Esophagus muscularis mucosa (tissue), 4 donors: ENCODE measurements around the gene RHOBTB1.

ENCODE experiments used
- EP300 ChIP-seq: sonication (generic); formaldehyde crosslinking; IDR thresholded peaks from one replicate; pipeline ENCODE4 v1.6.1; 2017; ENCODE audit warnings: antibody characterized with exemption
- POLR2A ChIP-seq: fragments of 450-650 bp; IDR thresholded peaks from one replicate; pipeline ENCODE4 v1.6.1; 2017; ENCODE audit warnings: antibody characterized with exemption, moderate library complexity, mild to moderate bottlenecking, low read depth
- POLR2AphosphoS5 ChIP-seq, 2 donors: sonication (generic); formaldehyde crosslinking; IDR thresholded peaks; one replicate each; pipeline ENCODE4 v1.6.1; 2017; ENCODE audit warnings: antibody characterized with exemption in 2 of 2
- TF ChIP-seq, protein P1 (sequence below), 3 experiments: fragments of 200-600 bp in 2 of 3; fragments of 450-650 bp in 1 of 3; sonication (generic) in 2 of 3; IDR thresholded peaks; one replicate each; pipeline ENCODE4 v1.5.1; 2017 to 2019; ENCODE audit warnings: antibody characterized with exemption in 3 of 3, mild to moderate bottlenecking in 2 of 3, moderate library complexity in 1 of 3

DNA sequence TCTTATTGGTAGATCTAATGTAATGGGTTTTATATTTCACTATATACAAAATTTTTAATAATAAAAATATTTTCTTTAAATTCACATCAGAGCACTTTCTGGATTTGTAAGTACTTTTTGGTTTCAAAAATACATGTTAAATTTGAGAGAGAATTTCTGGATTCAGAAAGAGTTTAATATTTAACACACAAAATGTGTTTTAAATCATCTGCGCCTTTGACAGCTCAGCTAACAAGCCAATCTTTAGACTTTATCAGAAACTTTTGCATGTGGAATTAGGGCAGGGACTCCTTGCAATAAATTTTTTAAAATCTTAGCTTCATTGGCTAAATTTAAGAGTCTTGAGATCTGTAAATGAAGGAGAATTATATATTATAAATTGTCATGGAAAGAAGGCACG, 32.7 kb upstream of the RHOBTB1 start:
- TF ChIP-seq, protein P1, sequence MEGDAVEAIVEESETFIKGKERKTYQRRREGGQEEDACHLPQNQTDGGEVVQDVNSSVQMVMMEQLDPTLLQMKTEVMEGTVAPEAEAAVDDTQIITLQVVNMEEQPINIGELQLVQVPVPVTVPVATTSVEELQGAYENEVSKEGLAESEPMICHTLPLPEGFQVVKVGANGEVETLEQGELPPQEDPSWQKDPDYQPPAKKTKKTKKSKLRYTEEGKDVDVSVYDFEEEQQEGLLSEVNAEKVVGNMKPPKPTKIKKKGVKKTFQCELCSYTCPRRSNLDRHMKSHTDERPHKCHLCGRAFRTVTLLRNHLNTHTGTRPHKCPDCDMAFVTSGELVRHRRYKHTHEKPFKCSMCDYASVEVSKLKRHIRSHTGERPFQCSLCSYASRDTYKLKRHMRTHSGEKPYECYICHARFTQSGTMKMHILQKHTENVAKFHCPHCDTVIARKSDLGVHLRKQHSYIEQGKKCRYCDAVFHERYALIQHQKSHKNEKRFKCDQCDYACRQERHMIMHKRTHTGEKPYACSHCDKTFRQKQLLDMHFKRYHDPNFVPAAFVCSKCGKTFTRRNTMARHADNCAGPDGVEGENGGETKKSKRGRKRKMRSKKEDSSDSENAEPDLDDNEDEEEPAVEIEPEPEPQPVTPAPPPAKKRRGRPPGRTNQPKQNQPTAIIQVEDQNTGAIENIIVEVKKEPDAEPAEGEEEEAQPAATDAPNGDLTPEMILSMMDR (IDR thresholded peaks at IDR 0.05): no peak
- TF ChIP-seq POLR2A (no peak), EP300 (no peak), POLR2AphosphoS5 (IDR thresholded peaks at IDR 0.05) (no peak)
